GM12878 (cell line): ENCODE data around the gene CLECL1. TPM values are rescaled to one million over a fixed set of nuclear protein-coding genes. Genes with fewer than 3 reads are reported as not detected.
A peak's percentile ranks its signal among the peaks of the same experiment; 100 is the strongest.

ENCODE experiments used
- ATAC-seq: fragments of 200-7000 bp; cut with Tn5 transposase; 3 replicates; pipeline ENCODE4 v1.9.1; 2020; ENCODE audit warnings: mild to moderate bottlenecking, moderate library complexity
- BruUV-seq: library from RNA; stranded (reverse); fragments of 400-500 nt; replicated peaks from 2 replicates; lab custom pipeline; 2021; lab: Mats Ljungman, UMichigan
- CTCF ChIA-PET: fragments of 300-600 bp; sonication (Branson Sonifier 250); formaldehyde crosslinking; extraction: SDS; loops from one replicate; lab custom pipeline; 2021; ENCODE audit warnings: inconsistent platforms; lab: Yijun Ruan, JAX
- POLR2A ChIA-PET: fragments of 350-600 bp; formaldehyde crosslinking; extraction: SDS; loops from one replicate; lab custom pipeline; 2021; ENCODE audit warnings: inconsistent platforms; lab: Charles Lee
- RAD21 ChIA-PET: fragments of 300-600 bp; sonication (Branson Sonifier 250); formaldehyde crosslinking; loops from one replicate; lab custom pipeline; 2023; ENCODE audit warnings: antibody characterized with exemption; ENCODE audit not compliant: unreplicated experiment; lab: Charles Lee
- SMC1A ChIA-PET: fragments of 300-600 bp; sonication (Branson Sonifier 250); formaldehyde crosslinking; loops from one replicate; lab custom pipeline; 2023; ENCODE audit not compliant: unreplicated experiment, uncharacterized antibody; lab: Charles Lee
- DNase-seq: peaks from one replicate; pipeline ENCODE4 v3.0.0-alpha.2; 2011; ENCODE audit warnings: low read depth, low spot score
- FAIRE-seq: peaks from 3 replicates; lab custom pipeline; 2011; peaks lifted over from hg19 to GRCh38; lab: Jason Lieb, UNC
- H2AFZ ChIP-seq: 2 replicates; pipeline ENCODE4 v1.6.0; 2011; ENCODE audit warnings: low read depth, low read length, control low read depth; ENCODE audit not compliant: control insufficient read depth
- H3K27ac ChIP-seq: 2 replicates; pipeline ENCODE4 v1.5.1; 2011; ENCODE audit warnings: control low read depth; ENCODE audit not compliant: control insufficient read depth, insufficient read depth
- H3K27me3 ChIP-seq, 2 experiments: replicated peaks in 1 of 2; 2 replicates each; pipeline versions ENCODE4 v1.6.0 to v1.6.1; 2011; ENCODE audit warnings: low read length in 1 of 2; ENCODE audit not compliant: control insufficient read depth in 2 of 2, insufficient read depth in 2 of 2
- H3K36me3 ChIP-seq, 2 experiments: 2 replicates each; pipeline ENCODE4 v1.5.1; 2011; ENCODE audit warnings: low read length in 1 of 2; ENCODE audit not compliant: control insufficient read depth in 2 of 2, insufficient read depth in 2 of 2
- H3K4me1 ChIP-seq: 2 replicates; pipeline ENCODE4 v1.6.1; 2011; ENCODE audit warnings: mild to moderate bottlenecking, low read length, moderate library complexity, mixed read lengths; ENCODE audit not compliant: control insufficient read depth, insufficient read depth
- H3K4me2 ChIP-seq: 2 replicates; pipeline ENCODE4 v1.6.0; 2011; ENCODE audit warnings: control low read depth; ENCODE audit not compliant: control insufficient read depth, insufficient read depth
- H3K4me3 ChIP-seq: fragments of 200-600 bp; sonication (generic); 2 replicates; pipeline ENCODE4 v1.5.1; 2016
- H3K79me2 ChIP-seq: 2 replicates; pipeline ENCODE4 v1.6.0; 2011; ENCODE audit warnings: low read length; ENCODE audit not compliant: control insufficient read depth, insufficient read depth
- H3K9ac ChIP-seq: 2 replicates; pipeline ENCODE4 v1.8.0; 2011; ENCODE audit warnings: low read length, control low read depth, mixed read lengths; ENCODE audit not compliant: control insufficient read depth, insufficient read depth
- H3K9me3 ChIP-seq: replicated peaks from 3 replicates; pipeline ENCODE4 v1.5.1; 2011; ENCODE audit warnings: mild to moderate bottlenecking, low read length; ENCODE audit not compliant: control insufficient read depth, insufficient read depth
- H4K20me1 ChIP-seq: 2 replicates; pipeline ENCODE4 v1.6.0; 2011; ENCODE audit not compliant: control insufficient read depth, insufficient read depth
- POLR2A ChIP-seq: IDR thresholded peaks from 2 replicates; pipeline ENCODE4 v1.6.1; 2011; ENCODE audit warnings: low read depth, mild to moderate bottlenecking, low read length
- POLR2AphosphoS5 ChIP-seq: IDR thresholded peaks from 2 replicates; pipeline ENCODE4 v1.6.1; 2011; ENCODE audit warnings: mild to moderate bottlenecking, low read length, inconsistent platforms
- WGBS: methylation state at CpG from one replicate; pipeline ENCODE4 v1.1.6; 2016; ENCODE audit warnings: low lambda C conversion rate; ENCODE audit not compliant: insufficient replicate concordance, insufficient coverage; ENCODE audit errors: missing lambda C conversion rate; 5-methylcytosine and 5-hydroxymethylcytosine counted together
- in situ Hi-C: fragments of 300-500 bp; cut with MboI; formaldehyde crosslinking; loops from 9 replicates; pipeline ENCODE4 v1.14.3; 2018; ENCODE audit warnings: mixed read lengths
- intact Hi-C: fragments of 100-400 bp; cut with micrococcal nuclease; formaldehyde crosslinking; loops from one replicate; pipeline ENCODE4 v1.14.2; 2022; ENCODE audit not compliant: unreplicated experiment
- polyA plus RNA-seq, 11 experiments: library from polyadenylated mRNA; depleted of rRNA in 4 of 11; unstranded in 6 of 11; stranded (reverse) in 5 of 11; fragments of >200 nt; fragmentation: Nextera tagmentation in 4 of 11; fragmentation: Illumina TruSeq in 1 of 11; extraction: Ambion mirVana in 4 of 11; extraction: Trizol in 1 of 11; gene quantifications; 1 replicate in 1 of 11; 2 replicates in 10 of 11; pipeline versions ENCODE4 v1.2.1 to v1.2.3, GENCODE V29; 2011 to 2016; ENCODE audit warnings: inconsistent platforms in 2 of 11, missing spikeins in 2 of 11, low read depth in 1 of 11
- total RNA-seq, 4 experiments: library from RNA; depleted of rRNA in 3 of 4; stranded (reverse); fragments of >200 nt in 3 of 4; fragmentation: Illumina TruSeq in 1 of 4; extraction: Trizol in 1 of 4; gene quantifications; 2 replicates each; pipeline versions ENCODE4 v1.2.1 to v1.2.3, GENCODE V29; 2013 to 2021
- TF ChIP-seq, protein P1 (sequence below): fragments of 450-650 bp; IDR thresholded peaks from 2 replicates; pipeline ENCODE4 v1.6.1; 2017; ENCODE audit warnings: mild to moderate bottlenecking, moderate library complexity

The CLECL1 gene
- total and polyA plus RNA-seq, 10 of the 15 experiments (the other 5 are each of a cell fraction or from before 2014, with no cell fraction given), result 4.6 to 56.5 (median 46.4) TPM

DNA sequence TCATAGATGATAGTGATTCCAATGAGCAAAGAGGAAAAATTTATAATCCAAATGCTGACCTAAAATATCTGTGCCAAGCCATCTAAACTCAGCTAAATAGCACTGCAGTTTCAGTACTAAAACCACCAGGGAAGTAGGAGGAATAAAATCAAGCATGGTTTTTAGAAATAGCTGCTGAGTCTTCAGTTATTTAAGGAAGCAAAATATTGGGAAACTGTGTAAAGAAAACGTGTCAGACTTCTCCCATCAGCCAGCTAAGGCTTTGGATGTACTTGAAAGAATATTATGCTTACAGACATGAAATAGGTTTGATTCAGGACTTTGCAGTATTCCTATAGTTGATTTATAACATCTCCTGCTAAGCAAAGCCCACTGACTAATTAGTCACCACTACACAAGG, 38.7 kb downstream of the CLECL1 start (continued):
- TF ChIP-seq, protein P1, sequence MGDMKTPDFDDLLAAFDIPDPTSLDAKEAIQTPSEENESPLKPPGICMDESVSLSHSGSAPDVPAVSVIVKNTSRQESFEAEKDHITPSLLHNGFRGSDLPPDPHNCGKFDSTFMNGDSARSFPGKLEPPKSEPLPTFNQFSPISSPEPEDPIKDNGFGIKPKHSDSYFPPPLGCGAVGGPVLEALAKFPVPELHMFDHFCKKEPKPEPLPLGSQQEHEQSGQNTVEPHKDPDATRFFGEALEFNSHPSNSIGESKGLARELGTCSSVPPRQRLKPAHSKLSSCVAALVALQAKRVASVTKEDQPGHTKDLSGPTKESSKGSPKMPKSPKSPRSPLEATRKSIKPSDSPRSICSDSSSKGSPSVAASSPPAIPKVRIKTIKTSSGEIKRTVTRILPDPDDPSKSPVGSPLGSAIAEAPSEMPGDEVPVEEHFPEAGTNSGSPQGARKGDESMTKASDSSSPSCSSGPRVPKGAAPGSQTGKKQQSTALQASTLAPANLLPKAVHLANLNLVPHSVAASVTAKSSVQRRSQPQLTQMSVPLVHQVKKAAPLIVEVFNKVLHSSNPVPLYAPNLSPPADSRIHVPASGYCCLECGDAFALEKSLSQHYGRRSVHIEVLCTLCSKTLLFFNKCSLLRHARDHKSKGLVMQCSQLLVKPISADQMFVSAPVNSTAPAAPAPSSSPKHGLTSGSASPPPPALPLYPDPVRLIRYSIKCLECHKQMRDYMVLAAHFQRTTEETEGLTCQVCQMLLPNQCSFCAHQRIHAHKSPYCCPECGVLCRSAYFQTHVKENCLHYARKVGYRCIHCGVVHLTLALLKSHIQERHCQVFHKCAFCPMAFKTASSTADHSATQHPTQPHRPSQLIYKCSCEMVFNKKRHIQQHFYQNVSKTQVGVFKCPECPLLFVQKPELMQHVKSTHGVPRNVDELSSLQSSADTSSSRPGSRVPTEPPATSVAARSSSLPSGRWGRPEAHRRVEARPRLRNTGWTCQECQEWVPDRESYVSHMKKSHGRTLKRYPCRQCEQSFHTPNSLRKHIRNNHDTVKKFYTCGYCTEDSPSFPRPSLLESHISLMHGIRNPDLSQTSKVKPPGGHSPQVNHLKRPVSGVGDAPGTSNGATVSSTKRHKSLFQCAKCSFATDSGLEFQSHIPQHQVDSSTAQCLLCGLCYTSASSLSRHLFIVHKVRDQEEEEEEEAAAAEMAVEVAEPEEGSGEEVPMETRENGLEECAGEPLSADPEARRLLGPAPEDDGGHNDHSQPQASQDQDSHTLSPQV, result no peak

DNA sequence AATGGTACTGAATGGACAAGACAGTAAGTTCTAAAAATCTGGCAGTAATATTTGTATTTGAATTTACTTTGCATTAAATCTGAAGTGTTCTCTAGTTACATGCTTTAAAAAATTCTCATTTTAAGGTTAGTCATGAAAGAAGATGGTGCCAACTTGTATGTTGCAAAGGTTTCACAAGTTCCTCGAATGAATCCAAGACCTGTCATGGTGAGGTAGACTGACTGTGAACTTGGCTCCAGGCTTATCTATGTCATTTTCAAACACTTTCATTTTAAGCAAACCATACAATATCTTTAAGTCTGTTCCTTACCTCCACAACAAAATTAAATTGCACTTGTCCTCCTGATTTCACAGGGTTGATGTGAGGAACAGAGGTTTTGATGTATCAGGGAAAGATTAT, 40.0 kb downstream of the CLECL1 start:
- H3K9me3 ChIP-seq, result peaks cover 4% of the 10 kb centered on the region; the same call in 2 of the 3 replicates

More for the DNA sequence above, 40.0 kb downstream of the CLECL1 start:
- 100% methylated on average over 1 of the region's 1 CpG for WGBS
- ATAC-seq (no peak), DNase-seq (no peak), FAIRE-seq (no peak)
- Histone ChIP-seq H3K36me3 (peaks cover 0 to 34% of the 10 kb centered on the region in 2 experiments; a peak in 2 of 4 replicates), H3K79me2 (no peaks in the 10 kb centered on the region), H4K20me1 (no peaks in the 10 kb centered on the region), H3K4me1 (no peaks in the 10 kb centered on the region), H3K9ac (no peak overlapping the region), H2AFZ (no peak overlapping the region), H3K27ac (no peak overlapping the region), H3K4me3 (no peak overlapping the region), H3K27me3 (no peaks in the 10 kb centered on the region), H3K4me2 (no peak overlapping the region)
- TF ChIP-seq POLR2AphosphoS5 (peak; percentile 25; the same call in 1 of the 2 replicates), POLR2A (no peak)
- CTCF ChIA-PET, result no interaction called here
- in situ Hi-C loops, result no loop called here
- RAD21 ChIA-PET, result no interaction called here
- SMC1A ChIA-PET, result no interaction called here
- POLR2A ChIA-PET, result no interaction called here
- BruUV-seq, result no TSS peak
- intact Hi-C loops, result no loop called here
